Lower leg skin (tissue), 3 donors: ENCODE results near the gene ATP9B.

Source experiments
- CTCF ChIP-seq, 3 donors: fragments of 450-650 bp; IDR thresholded peaks; one replicate each; pipeline ENCODE4 v1.5.1; 2016; ENCODE audit warnings: antibody characterized with exemption in 3 of 3, mild to moderate bottlenecking in 3 of 3, moderate library complexity in 2 of 3
- POLR2A ChIP-seq, 2 donors: fragments of 450-650 bp; IDR thresholded peaks; one replicate each; pipeline ENCODE4 v1.6.1; 2016 to 2017; ENCODE audit warnings: antibody characterized with exemption in 2 of 2, mild to moderate bottlenecking in 1 of 2, moderate library complexity in 1 of 2

DNA sequence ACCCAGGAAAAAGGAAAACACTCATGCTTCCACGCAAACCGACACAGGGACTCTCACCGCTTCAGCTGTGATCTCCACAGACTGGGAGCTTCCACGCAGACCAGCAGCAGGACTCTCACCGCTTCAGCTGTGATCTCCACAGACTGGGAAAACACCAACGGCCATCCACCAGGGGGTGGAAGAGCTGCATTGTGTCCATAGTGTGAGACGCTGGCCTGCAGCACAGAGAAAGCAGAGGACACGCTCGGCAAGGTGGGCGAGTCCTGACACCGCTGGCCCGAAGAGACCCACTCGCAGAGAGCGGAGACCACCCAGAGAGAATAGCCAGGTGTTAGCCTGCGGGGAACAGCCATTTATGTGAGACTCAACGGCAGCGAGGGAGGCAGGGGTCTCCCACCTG, 284.1 kb downstream of the ATP9B start:
- no peak for TF ChIP-seq CTCF (IDR thresholded peaks at IDR 0.05)
- no peak for TF ChIP-seq POLR2A (IDR thresholded peaks at IDR 0.05)
